ENCODE data around the gene MDH2. TPM values are rescaled to one million over a fixed set of nuclear protein-coding genes. Genes with fewer than 3 reads are reported as not detected.
"Not testable (repeated sequence)": the region's sequence is repeated elsewhere in the genome, so short reads cannot be mapped to it uniquely, and the experiment has no call there.

Gene MDH2
- total and polyA plus RNA-seq, 8 donors: 41.1 to 227 (median 85.3) TPM

- Histone ChIP-seq H3K4me1 (peaks cover 15 to 59% (median 36%) of the 10 kb centered on the region in 4 donors), H3K27ac (peak overlapping the region in 2 of 5 donors; percentile 16 to 59), H3K27me3 (no peaks in the 10 kb centered on the region), H3K9me3 (no peaks in the 10 kb centered on the region), H3K36me3 (peaks cover 33 to 85% (median 76%) of the 10 kb centered on the region in 4 donors), H3K4me3 (no peak overlapping the region)
- 75 to 82% (median 81%) methylated on average over 18 of the region's 18 CpGs for WGBS, 5 donors
- TF ChIP-seq EP300 (IDR thresholded peaks at IDR 0.05) (no peak), CTCF (IDR thresholded peaks at IDR 0.05) (no peak), POLR2A (IDR thresholded peaks at IDR 0.05) (no peak), POLR2AphosphoS5 (IDR thresholded peaks at IDR 0.05) (no peak)
- intact Hi-C loops (cut with DNase I; ENCODE audit: low total_unique reads): no loop called here
- peak in 1 of 2 donors; percentile 51 for DNase-seq
These were observed 6.5 kb downstream of the MDH2 start for GRCh38 chr7:76054123-76055120.

GRCh38 chr7:76056241-76056640 is 8.3 kb downstream of the MDH2 start:
- peak overlapping the region in 3 of 5 donors; percentile 57 to 60 (median 58) for H3K27ac ChIP-seq
- 68 to 81% (median 72%) methylated on average over 7 of the region's 7 CpGs for WGBS, 5 donors

GRCh38 chr7:76057103-76057812 is 9.4 kb downstream of the MDH2 start:
- Histone ChIP-seq H3K27me3 (no peaks in the 10 kb centered on the region), H3K27ac (peak overlapping the region; percentile 12 to 60 (median 57)), H3K9me3 (no peaks in the 10 kb centered on the region), H3K4me1 (peaks cover 15 to 45% (median 29%) of the 10 kb centered on the region in 4 donors), H3K4me3 (no peak overlapping the region), H3K36me3 (peaks cover 61 to 98% (median 90%) of the 10 kb centered on the region in 4 donors)
- WGBS, 5 donors: 54 to 68% (median 65%) methylated on average over 18 of the region's 18 CpGs
- intact Hi-C loops (cut with DNase I; ENCODE audit: low total_unique reads): no loop called here
- TF ChIP-seq POLR2A (IDR thresholded peaks at IDR 0.05) (no peak), POLR2AphosphoS5 (IDR thresholded peaks at IDR 0.05) (no peak)
- DNase-seq: no peak

More at GRCh38 chr7:76056241-76056640, 8.3 kb downstream of the MDH2 start:
- no peak overlapping the region for H3K4me3 ChIP-seq
- no peaks in the 10 kb centered on the region for H3K27me3 ChIP-seq
- no peak for DNase-seq
- no peak for TF ChIP-seq EP300 (IDR thresholded peaks at IDR 0.05)
- no peak for TF ChIP-seq POLR2A (IDR thresholded peaks at IDR 0.05)
- TF ChIP-seq POLR2AphosphoS5 (IDR thresholded peaks at IDR 0.05): no peak
- TF ChIP-seq CTCF (IDR thresholded peaks at IDR 0.05): no peak
- intact Hi-C loops (cut with DNase I; ENCODE audit: low total_unique reads): no loop called here
- H3K4me1 ChIP-seq: peaks cover 15 to 51% (median 30%) of the 10 kb centered on the region in 4 donors
- no peaks in the 10 kb centered on the region for H3K9me3 ChIP-seq
- peaks cover 51 to 97% (median 88%) of the 10 kb centered on the region in 4 donors for H3K36me3 ChIP-seq

- no peak for TF ChIP-seq POLR2A (IDR thresholded peaks at IDR 0.05)
- no peak for TF ChIP-seq CTCF (IDR thresholded peaks at IDR 0.05)
- TF ChIP-seq EP300 (IDR thresholded peaks at IDR 0.05): no peak
- no peak for TF ChIP-seq POLR2AphosphoS5 (IDR thresholded peaks at IDR 0.05)
- Histone ChIP-seq H3K9me3 (no peaks in the 10 kb centered on the region), H3K4me1 (peaks cover 12 to 42% (median 28%) of the 10 kb centered on the region in 4 donors), H3K27me3 (no peaks in the 10 kb centered on the region), H3K4me3 (no peak overlapping the region), H3K36me3 (peaks cover 65 to 98% (median 92%) of the 10 kb centered on the region in 4 donors), H3K27ac (peak overlapping the region in 4 of 5 donors; percentile 46 to 60 (median 58))
- intact Hi-C loops (cut with DNase I; ENCODE audit: low total_unique reads): no loop called here
- WGBS, 5 donors: 55 to 83% (median 67%) methylated on average over 11 of the region's 11 CpGs
- DNase-seq: peak in 1 of 2 donors; percentile 57
These were observed 9.9 kb downstream of the MDH2 start for GRCh38 chr7:76057813-76058145.

GRCh38 chr7:76058745-76059144 is 10.8 kb downstream of the MDH2 start:
- DNase-seq; intact Hi-C loops (cut with DNase I; ENCODE audit: low total_unique reads): not testable (repeated sequence)
- 93 to 96% (median 94%) methylated on average over 5 to 7 of the region's 7 CpGs for WGBS, 5 donors

More at GRCh38 chr7:76058745-76059144, 10.8 kb downstream of the MDH2 start:
- not testable (repeated sequence) for H3K9me3 ChIP-seq, H3K27me3 ChIP-seq, H3K4me3 ChIP-seq, H3K27ac ChIP-seq
- H3K4me1 ChIP-seq: peaks cover 11 to 41% (median 25%) of the 10 kb centered on the region in 4 donors
- H3K36me3 ChIP-seq: peaks cover 73 to 99% (median 96%) of the 10 kb centered on the region in 4 donors

All from stomach (tissue), 9 donors.